ENCODE data around the gene GRAP.
"Not testable (repeated sequence)": the region's sequence is repeated elsewhere in the genome, so short reads cannot be mapped to it uniquely, and the experiment has no call there.

DNA sequence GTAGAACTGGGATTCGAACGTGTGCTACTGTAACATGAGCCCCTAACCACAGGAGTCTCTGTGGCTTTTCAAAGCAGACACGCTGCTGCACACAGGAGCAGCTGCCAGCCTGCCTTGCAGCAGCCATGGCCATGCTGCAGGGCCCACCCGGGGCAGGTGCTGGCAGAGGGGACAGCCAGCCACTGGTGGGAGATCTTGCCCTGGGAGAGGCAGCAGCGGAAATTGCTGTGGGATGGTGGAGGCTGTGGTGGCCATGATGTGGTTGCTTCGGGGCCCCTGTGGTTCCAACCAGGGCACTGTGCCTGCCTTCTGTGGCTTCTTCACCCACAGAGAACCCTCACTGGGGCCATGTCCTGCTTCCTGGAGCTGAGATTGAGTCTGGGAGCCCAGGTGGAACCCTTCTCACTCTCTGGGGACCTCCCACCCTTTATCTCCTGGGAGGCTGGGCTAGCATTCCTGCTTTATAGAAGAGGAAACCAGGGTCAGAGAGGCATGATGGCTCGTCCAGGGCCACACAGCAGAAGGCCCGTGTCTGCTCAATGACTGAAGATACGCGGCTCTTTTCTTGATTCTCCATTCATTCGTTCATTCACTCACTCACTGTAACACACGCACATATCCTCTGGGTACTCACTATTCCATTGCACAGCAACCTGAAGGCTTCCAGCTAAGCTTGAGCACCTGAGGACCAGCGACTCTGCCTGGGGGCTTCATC lies 43.5 kb upstream of the GRAP start:
- TF ChIP-seq, protein P1, sequence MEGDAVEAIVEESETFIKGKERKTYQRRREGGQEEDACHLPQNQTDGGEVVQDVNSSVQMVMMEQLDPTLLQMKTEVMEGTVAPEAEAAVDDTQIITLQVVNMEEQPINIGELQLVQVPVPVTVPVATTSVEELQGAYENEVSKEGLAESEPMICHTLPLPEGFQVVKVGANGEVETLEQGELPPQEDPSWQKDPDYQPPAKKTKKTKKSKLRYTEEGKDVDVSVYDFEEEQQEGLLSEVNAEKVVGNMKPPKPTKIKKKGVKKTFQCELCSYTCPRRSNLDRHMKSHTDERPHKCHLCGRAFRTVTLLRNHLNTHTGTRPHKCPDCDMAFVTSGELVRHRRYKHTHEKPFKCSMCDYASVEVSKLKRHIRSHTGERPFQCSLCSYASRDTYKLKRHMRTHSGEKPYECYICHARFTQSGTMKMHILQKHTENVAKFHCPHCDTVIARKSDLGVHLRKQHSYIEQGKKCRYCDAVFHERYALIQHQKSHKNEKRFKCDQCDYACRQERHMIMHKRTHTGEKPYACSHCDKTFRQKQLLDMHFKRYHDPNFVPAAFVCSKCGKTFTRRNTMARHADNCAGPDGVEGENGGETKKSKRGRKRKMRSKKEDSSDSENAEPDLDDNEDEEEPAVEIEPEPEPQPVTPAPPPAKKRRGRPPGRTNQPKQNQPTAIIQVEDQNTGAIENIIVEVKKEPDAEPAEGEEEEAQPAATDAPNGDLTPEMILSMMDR (conservative IDR thresholded peaks at IDR 0.05; ENCODE audit: low read depth, low read length), result not testable (repeated sequence)
- TF ChIP-seq EZH2phosphoT487 (IDR thresholded peaks at IDR 0.05; ENCODE audit: borderline replicate concordance, low read length), result not testable (repeated sequence)
